Endothelial cell of umbilical vein (primary cell): Measurements from ENCODE around the gene MAPT. TPM values are rescaled to one million over a fixed set of nuclear protein-coding genes. Genes with fewer than 3 reads are reported as not detected.

ENCODE experiments used
- BruUV-seq: library from RNA; stranded (reverse); fragments of 400-500 nt; replicated peaks from 2 replicates; lab custom pipeline; 2021; lab: Mats Ljungman, UMichigan
- CTCF ChIA-PET: fragments of 300-600, 350-600 bp; sonication (Branson Sonifier 250); formaldehyde crosslinking; loops from one replicate; lab custom pipeline; 2021; ENCODE audit warnings: antibody characterized with exemption, inconsistent platforms; lab: Charles Lee
- POLR2A ChIA-PET: fragments of 300-600, 350-600 bp; sonication (Branson Sonifier 250); formaldehyde crosslinking; loops from one replicate; lab custom pipeline; 2021; ENCODE audit warnings: antibody characterized with exemption, inconsistent platforms; lab: Charles Lee
- DNase-seq: peaks from one replicate; pipeline ENCODE4 v3.0.0-alpha.2; 2011; ENCODE audit warnings: low read depth, low spot score
- FAIRE-seq: peaks from 2 replicates; lab custom pipeline; 2011; peaks lifted over from hg19 to GRCh38; lab: Jason Lieb, UNC
- H2AFZ ChIP-seq: 2 replicates; pipeline ENCODE4 v1.6.0; 2012; ENCODE audit warnings: low read depth, low read length, control low read depth, inconsistent platforms
- H3K27ac ChIP-seq: 2 replicates; pipeline ENCODE4 v1.5.1; 2011; ENCODE audit warnings: low read depth, mild to moderate bottlenecking, control low read depth, low read length, moderate library complexity; ENCODE audit not compliant: insufficient read depth
- H3K27me3 ChIP-seq, 2 experiments: 2 replicates each; pipeline versions ENCODE4 v1.6.0 to v1.6.1; 2011; ENCODE audit warnings: low read length in 2 of 2, mixed read lengths in 1 of 2; ENCODE audit not compliant: control insufficient read depth in 2 of 2, insufficient read depth in 2 of 2
- H3K36me3 ChIP-seq, 2 experiments: 2 replicates in 1 of 2; 3 replicates in 1 of 2; pipeline ENCODE4 v1.5.1; 2011; ENCODE audit warnings: low read length in 2 of 2, mild to moderate bottlenecking in 1 of 2, moderate library complexity in 1 of 2; ENCODE audit not compliant: control insufficient read depth in 2 of 2, insufficient read depth in 2 of 2; ENCODE audit errors: extremely low read depth in 1 of 2
- H3K4me1 ChIP-seq: 3 replicates; pipeline ENCODE4 v1.5.1; 2011; ENCODE audit warnings: mild to moderate bottlenecking, low read length; ENCODE audit not compliant: control insufficient read depth, insufficient read depth; ENCODE audit errors: extremely low read depth
- H3K4me2 ChIP-seq: 2 replicates; pipeline ENCODE4 v1.6.1; 2011; ENCODE audit warnings: low read length, control low read depth, mixed read lengths; ENCODE audit not compliant: insufficient read depth
- H3K4me3 ChIP-seq, 3 experiments: fragments of 200-600 bp in 1 of 3; sonication (generic), shearing (Covaris generic) in 1 of 3; replicated peaks in 1 of 3; 2 replicates each; pipeline ENCODE4 v1.5.1; 2011 to 2016; ENCODE audit warnings: control low read depth in 3 of 3, low read length in 3 of 3, mild to moderate bottlenecking in 2 of 3, inconsistent platforms in 1 of 3, low read depth in 1 of 3, moderate library complexity in 1 of 3; ENCODE audit not compliant: insufficient read depth in 1 of 3
- H3K79me2 ChIP-seq: 2 replicates; pipeline ENCODE4 v1.6.0; 2012; ENCODE audit warnings: low read length, inconsistent platforms; ENCODE audit not compliant: control insufficient read depth, insufficient read depth
- H3K9ac ChIP-seq: replicated peaks from 2 replicates; pipeline ENCODE3; 2011; ENCODE audit warnings: low read length, control low read depth; ENCODE audit not compliant: insufficient read depth; ENCODE audit errors: extremely low read depth
- H3K9me1 ChIP-seq: replicated peaks from 3 replicates; pipeline ENCODE4 v1.6.0; 2011; ENCODE audit warnings: mild to moderate bottlenecking, low read length; ENCODE audit not compliant: control insufficient read depth, insufficient read depth; ENCODE audit errors: extremely low read depth
- H3K9me3 ChIP-seq: replicated peaks from 2 replicates; pipeline ENCODE4 v1.5.1; 2012; ENCODE audit warnings: low read length, inconsistent platforms; ENCODE audit not compliant: control insufficient read depth, insufficient read depth
- H4K20me1 ChIP-seq: replicated peaks from 2 replicates; pipeline ENCODE3; 2011; ENCODE audit warnings: mild to moderate bottlenecking, low read length; ENCODE audit not compliant: control insufficient read depth, insufficient read depth; ENCODE audit errors: extremely low read depth
- CTCF ChIP-seq, 2 donors: IDR thresholded peaks; 1 replicate in 1 of 2; 2 replicates in 1 of 2; pipeline ENCODE4 v1.5.1; 2011; ENCODE audit warnings: low read length in 2 of 2, mild to moderate bottlenecking in 2 of 2, moderate library complexity in 2 of 2, control low read depth in 1 of 2, inconsistent platforms in 1 of 2, low read depth in 1 of 2; ENCODE audit not compliant: insufficient read depth in 1 of 2; ENCODE audit errors: extremely low read depth in 1 of 2
- EZH2 ChIP-seq: IDR thresholded peaks from 2 replicates; pipeline ENCODE4 v1.6.1; 2012; ENCODE audit warnings: borderline replicate concordance, low read depth, mild to moderate bottlenecking, moderate library complexity, low read length, inconsistent platforms; ENCODE audit not compliant: severe bottlenecking
- FOS ChIP-seq: IDR thresholded peaks from 2 replicates; pipeline ENCODE4 v1.6.1; 2011; ENCODE audit warnings: mild to moderate bottlenecking, low read length, moderate library complexity, borderline replicate concordance; ENCODE audit not compliant: insufficient read depth
- GATA2 ChIP-seq: IDR thresholded peaks from 2 replicates; pipeline ENCODE4 v1.7.0; 2011; ENCODE audit warnings: low read depth, mild to moderate bottlenecking, moderate library complexity, mixed read lengths, low read length; ENCODE audit not compliant: insufficient read length, insufficient read depth
- JUN ChIP-seq: IDR thresholded peaks from 2 replicates; pipeline ENCODE4 v1.6.1; 2011; ENCODE audit warnings: borderline replicate concordance, low read depth; ENCODE audit not compliant: insufficient read length, insufficient read depth
- MAX ChIP-seq: IDR thresholded peaks from 2 replicates; pipeline ENCODE4 v1.6.1; 2011; ENCODE audit not compliant: insufficient read depth, insufficient read length
- MYC ChIP-seq: IDR thresholded peaks from one replicate; pipeline ENCODE4 v1.6.1; 2011; ENCODE audit warnings: mild to moderate bottlenecking, low read depth, low read length
- POLR2A ChIP-seq: IDR thresholded peaks from 2 replicates; pipeline ENCODE4 v1.6.1; 2012; ENCODE audit warnings: low read depth, mild to moderate bottlenecking, control low read depth, low read length
- POLR2AphosphoS5 ChIP-seq: IDR thresholded peaks from 2 replicates; pipeline ENCODE4 v1.6.1; 2012; ENCODE audit warnings: low read depth, mild to moderate bottlenecking, control low read depth, low read length, moderate library complexity; ENCODE audit not compliant: insufficient read depth
- dilution Hi-C: fragments of 300-500 bp; cut with MboI; formaldehyde crosslinking; loops from one replicate; pipeline ENCODE4 v1.15.0; 2019; ENCODE audit warnings: low sequenced_read_pairs; ENCODE audit not compliant: extremely low pct_ligation_motif_present
- intact Hi-C: fragments of 100-400 bp; cut with micrococcal nuclease; formaldehyde crosslinking; loops from one replicate; pipeline ENCODE4 v1.10.0; 2022
- polyA plus RNA-seq, 4 experiments: library from polyadenylated mRNA; depleted of rRNA in 3 of 4; stranded (reverse) in 3 of 4; unstranded in 1 of 4; fragments of >200 nt; gene quantifications; 2 replicates each; pipeline versions ENCODE4 v1.2.1 to v1.2.3, GENCODE V29; 2011 to 2012; ENCODE audit warnings: missing spikeins in 1 of 4
- total RNA-seq: library from RNA; stranded (reverse); gene quantifications from 2 replicates; pipeline ENCODE4 v1.2.3, GENCODE V29; 2021

Gene MAPT
- total and polyA plus RNA-seq, 2 donors (not counting 3 experiments of a cell fraction or from before 2014, with no cell fraction given) = 0.04 to 0.51 TPM

- FAIRE-seq = no peak
- POLR2A ChIA-PET = no interaction called here
- intact Hi-C loops = no loop called here
Observed at GRCh38 chr17:45993962-45994627, 99.7 kb downstream of the MAPT start.

More at GRCh38 chr17:45993962-45994627, 99.7 kb downstream of the MAPT start:
- dilution Hi-C loops = no loop called here
- no peak overlapping the region for H3K9ac ChIP-seq
- no peak overlapping the region for H3K27ac ChIP-seq
- no TSS peak for BruUV-seq
- DNase-seq = no peak
- H3K36me3 ChIP-seq = no peaks in the 10 kb centered on the region
- no peaks in the 10 kb centered on the region for H4K20me1 ChIP-seq
- no peaks in the 10 kb centered on the region for H3K9me1 ChIP-seq
- H3K4me3 ChIP-seq = no peak overlapping the region
- no peaks in the 10 kb centered on the region for H3K4me1 ChIP-seq
- CTCF ChIA-PET = no interaction called here
- TF ChIP-seq EZH2 (no peak), POLR2A (no peak), JUN (no peak), FOS (no peak), CTCF (IDR thresholded peaks at IDR 0.05; ENCODE audit: extremely low read depth in 1 of 2, insufficient read depth in 1 of 2, low read depth in 1 of 2, low read length in 2 of 2) (no peak), POLR2AphosphoS5 (no peak), MAX (no peak), GATA2 (no peak), MYC (no peak)
- no peaks in the 10 kb centered on the region for H3K9me3 ChIP-seq
- no peak overlapping the region for H2AFZ ChIP-seq
- no peaks in the 10 kb centered on the region for H3K27me3 ChIP-seq
- H3K79me2 ChIP-seq = no peaks in the 10 kb centered on the region
- no peak overlapping the region for H3K4me2 ChIP-seq
